GM10266 (cell line): ENCODE measurements around the gene NIN.

Experiments used
- DNase-seq: peaks from one replicate; pipeline ENCODE4 v3.0.0; 2012; ENCODE audit errors: extremely low spot score
- TF ChIP-seq, protein P1 (sequence below): IDR thresholded peaks from 2 replicates; pipeline ENCODE4 v1.5.1; 2012; ENCODE audit warnings: mild to moderate bottlenecking, low read depth; ENCODE audit not compliant: control insufficient read depth, insufficient read depth; ENCODE audit errors: missing control alignments

The NIN gene

DNA sequence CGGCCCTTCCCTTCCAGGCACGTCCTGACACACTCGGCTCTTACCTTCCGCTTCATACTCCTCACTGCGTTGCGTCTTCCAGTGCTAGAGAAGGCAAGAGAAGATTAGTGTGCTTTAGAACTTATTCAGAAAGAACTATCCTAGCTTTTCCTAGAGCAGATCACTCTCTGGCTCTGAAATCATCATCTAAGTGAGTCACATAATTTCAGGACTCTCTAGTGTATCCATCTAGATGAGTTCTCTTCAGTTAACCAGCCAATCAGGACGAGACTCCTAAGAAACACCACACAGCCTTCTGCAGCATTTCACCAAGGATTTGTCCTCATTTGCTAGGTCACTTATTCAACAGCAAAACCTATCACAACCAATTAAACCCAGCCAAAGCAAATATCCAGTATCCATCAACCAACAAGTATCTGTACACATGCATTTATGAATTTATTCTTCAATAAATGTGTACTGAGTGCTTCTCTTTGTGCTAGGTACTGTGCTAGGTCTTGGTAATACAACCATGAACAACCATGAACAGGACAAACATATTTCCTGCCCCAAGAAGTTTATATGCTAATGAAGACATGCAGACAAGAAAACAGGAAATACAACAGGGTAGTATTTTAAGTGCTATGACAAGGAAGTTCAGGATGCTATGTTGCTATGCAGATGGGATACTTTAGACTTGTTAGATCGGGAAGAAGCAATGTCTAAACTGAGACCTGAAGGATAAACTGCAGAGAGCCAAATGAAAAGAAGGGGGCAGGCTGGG lies 52.1 kb downstream of the NIN start:
- TF ChIP-seq, protein P1, sequence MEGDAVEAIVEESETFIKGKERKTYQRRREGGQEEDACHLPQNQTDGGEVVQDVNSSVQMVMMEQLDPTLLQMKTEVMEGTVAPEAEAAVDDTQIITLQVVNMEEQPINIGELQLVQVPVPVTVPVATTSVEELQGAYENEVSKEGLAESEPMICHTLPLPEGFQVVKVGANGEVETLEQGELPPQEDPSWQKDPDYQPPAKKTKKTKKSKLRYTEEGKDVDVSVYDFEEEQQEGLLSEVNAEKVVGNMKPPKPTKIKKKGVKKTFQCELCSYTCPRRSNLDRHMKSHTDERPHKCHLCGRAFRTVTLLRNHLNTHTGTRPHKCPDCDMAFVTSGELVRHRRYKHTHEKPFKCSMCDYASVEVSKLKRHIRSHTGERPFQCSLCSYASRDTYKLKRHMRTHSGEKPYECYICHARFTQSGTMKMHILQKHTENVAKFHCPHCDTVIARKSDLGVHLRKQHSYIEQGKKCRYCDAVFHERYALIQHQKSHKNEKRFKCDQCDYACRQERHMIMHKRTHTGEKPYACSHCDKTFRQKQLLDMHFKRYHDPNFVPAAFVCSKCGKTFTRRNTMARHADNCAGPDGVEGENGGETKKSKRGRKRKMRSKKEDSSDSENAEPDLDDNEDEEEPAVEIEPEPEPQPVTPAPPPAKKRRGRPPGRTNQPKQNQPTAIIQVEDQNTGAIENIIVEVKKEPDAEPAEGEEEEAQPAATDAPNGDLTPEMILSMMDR: no peak
- DNase-seq: no peak

DNA sequence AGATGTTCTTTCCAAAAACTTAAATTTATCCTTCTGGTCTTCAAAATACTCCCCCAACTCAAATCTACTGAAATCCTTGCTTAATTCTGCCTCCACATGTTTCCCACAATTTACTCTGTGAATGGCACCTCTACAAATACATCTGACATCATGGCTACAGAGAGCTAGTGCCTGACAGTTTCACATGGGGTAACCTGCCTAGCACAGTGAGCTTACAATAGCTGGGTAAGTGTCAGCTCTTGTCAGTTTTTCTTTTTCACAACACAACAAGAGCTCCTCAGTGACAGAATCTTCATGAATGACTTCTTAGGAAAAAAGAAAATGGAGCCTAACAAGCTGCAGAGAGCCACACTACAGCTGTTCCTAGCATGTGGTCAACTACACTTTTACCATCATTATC lies 54.4 kb downstream of the NIN start:
- TF ChIP-seq, protein P1: no peak
- DNase-seq: no peak

GRCh38 chr14:50775357-50775756 lies 55.6 kb downstream of the NIN start:
- DNase-seq: no peak
- TF ChIP-seq, protein P1: no peak

GRCh38 chr14:50774542-50775267 lies 56.3 kb downstream of the NIN start:
- TF ChIP-seq, protein P1: no peak
- DNase-seq: no peak

DNA sequence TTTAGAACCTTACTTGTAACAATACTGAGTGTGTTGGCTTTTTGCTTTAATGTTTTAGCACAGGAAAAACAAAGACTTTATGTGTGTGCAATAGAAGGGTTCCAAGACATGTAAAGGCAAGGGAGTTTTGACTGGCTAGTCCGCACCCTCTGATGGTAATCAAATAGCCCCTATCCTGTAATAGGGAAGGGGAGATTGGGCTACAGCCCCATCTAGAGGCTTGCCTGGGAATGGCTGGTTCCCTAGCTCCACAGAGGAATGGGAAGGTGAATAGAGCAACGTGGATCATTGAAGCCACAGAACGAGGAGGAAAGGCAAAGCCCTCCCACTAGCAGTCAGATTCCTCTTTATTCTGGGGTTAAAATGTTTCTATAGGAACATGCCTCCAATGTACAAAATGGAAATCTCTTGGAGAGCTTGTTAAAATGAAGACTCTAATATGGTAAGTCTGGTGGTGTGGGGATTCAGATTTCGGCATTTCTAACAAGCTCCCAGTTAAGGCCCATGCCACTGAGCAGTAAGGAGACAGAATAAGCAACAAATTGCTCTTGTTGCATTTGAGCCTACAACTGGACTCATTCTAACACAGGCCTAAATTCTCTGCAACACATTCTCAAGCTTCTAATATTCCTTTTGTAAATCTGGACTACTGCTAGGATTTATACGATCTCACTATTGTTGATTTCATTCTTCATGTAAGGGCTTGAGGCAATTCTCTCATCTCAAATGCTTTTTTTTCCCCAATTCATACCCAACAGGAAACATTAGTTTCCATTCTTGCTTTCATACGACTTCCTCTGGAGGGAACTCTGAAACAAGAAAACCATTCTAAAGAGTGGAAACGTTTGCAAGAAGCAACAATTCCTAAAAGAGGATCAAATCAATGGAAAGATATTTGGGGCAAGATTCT lies 57.1 kb downstream of the NIN start:
- peak; percentile 43 for DNase-seq
- TF ChIP-seq, protein P1: peak; percentile 79

DNA sequence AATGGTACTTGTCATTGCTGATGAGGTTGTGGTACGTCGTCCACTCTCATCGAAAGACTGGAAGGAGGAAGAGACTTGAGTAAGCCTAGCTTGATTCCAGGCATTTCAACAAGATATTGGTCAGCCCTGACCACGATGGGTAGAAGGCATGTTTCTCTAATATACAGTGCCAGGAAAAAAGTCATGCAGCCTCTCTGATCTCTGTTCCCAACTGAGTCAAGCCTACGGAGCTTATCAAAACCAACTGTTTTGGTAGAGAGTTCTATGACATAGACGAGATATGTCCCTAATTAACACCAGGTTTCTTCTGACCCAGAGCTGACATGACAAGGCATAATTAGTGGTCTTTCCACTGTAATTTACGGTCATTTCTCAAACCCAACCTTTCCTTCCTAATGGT lies 58.5 kb downstream of the NIN start:
- TF ChIP-seq, protein P1: no peak
- DNase-seq: no peak

DNA sequence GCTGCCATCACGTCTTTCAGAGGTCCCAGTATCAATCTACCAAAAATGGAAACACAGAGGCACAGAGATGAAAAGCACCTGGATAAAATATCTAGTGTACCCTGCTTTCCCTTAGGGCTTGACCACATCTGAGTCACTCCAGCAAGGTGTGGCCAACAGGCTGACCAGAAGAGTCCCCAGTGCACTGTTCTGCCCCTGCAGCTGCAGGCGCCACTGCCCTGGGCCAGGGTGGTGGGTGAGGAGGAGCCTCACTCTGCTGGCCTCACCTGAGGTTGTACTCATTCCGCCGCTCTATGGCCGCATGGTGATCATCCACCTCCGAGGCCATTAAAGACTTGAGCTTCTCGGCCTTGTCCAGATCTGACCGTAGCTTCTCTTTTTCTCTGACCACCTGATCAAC lies 60.4 kb downstream of the NIN start:
- TF ChIP-seq, protein P1: no peak
- DNase-seq: no peak
